Activated CD4-positive, alpha-beta T cell treated with anti-CD3 and anti-CD28 coated beads, Interleukin-2, Interleukin-4, amounts not matched to agents 100 ng/mL and 50 ng/mL, durations not matched to agents 16 hours and 8 hours (primary cell): ENCODE results near the gene POLK.
"Not testable (repeated sequence)": the region's sequence is repeated elsewhere in the genome, so short reads cannot be mapped to it uniquely, and the experiment has no call there.

Experiments used
- DNase-seq: peaks from one replicate; pipeline ENCODE4 v3.0.0-alpha.2; 2020; ENCODE audit warnings: low spot score

POLK gene

DNA sequence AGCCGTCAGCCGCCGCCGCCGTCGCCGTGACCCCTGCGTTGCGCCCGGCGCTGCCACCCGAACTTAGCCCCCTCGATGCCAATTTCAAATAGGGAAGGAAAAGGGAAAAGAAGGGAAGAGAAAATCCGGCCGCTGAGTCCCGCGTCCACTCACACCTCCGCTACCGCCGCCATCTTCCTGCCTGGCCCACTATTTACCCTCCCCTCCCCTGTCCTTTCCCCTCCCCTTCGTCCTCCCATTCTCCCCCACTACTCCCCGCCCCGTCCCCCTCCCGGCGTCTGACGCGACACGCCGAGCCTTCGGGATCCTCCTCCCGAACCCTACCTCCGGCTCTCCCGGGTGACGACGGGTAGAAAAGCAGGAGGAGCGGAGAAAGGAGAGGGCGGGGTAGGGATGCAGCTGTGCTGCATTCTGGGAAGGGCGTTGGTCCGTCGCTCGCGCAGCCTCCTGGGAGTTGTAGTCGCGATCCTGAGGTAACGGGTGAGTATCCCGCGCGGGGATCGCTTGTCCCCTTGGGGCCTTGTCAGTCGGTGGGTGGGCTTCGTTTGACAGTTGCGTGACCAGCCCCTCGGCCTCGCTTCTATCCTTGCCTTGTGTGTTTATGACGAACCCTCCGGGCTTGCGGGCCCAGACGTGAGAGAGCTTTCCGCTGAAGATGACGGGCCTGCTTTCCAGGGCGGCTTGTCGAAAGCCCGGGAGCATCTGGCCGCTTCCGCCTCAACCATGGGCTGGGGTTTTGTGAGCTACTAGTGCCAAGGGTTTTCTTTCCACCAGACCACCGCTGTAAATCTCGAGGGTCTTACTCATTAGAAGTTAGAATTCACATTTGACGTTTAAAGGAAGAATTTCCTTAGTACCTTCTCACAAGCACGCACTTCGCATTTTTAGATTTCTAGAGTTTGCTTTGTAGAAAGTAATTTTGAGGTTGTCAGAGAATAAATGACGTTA, at the start of gene POLK, which contains the start of gene CERT1:
POLK (plus strand) TSS at position 457 of the 948 bp plus-strand sequence.
CERT1 (minus strand) TSS at position 195 of the 948 bp plus-strand sequence. CDS start 422 bp downstream, outside the sequence.
- peak; percentile 99 for DNase-seq

DNA sequence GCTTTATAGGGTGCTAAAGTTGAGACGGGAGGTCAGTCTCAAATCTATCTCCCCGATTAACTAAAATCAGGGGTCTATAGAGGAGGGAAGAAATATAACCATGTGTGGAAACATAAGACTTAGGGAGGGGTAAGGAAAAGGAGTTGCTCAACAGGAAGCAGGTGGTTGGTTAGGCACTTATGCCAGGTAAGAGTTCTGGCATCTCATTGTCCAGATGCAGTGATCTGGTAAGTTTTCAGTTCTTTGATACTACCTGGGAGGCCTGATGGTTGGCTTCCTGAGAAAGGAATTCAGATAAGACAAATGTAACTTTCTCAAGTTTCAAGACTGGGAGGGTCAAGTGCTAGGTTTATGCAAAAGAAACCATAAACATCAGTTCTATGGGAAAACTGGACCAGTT, 48.0 kb upstream of the POLK start:
- no peak for DNase-seq

DNA sequence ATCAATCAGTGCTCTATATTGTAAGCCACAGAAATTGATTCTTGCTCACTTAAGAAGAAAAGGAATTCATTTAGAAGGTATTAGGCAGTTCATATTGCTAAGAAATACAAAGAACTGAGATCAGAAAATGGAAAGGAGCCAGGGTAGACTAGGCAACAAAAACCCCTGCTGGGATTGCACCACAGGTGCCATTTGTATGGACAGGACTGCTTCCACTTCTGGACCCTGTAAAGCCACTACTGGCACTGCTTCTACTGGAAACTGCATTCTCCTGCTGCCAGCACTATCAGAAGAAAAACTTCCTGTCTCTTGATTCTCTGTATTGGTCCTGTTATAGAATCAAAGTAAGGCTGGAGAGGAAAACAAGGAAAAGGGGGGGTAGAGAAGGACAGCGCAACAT, 46.2 kb upstream of the POLK start:
- no peak for DNase-seq

- no peak for DNase-seq
Observed at GRCh38 chr5:75466006-75466716, 45.5 kb upstream of the POLK start.

- DNase-seq: no peak
Observed at GRCh38 chr5:75468593-75468992, 43.1 kb upstream of the POLK start.

DNA sequence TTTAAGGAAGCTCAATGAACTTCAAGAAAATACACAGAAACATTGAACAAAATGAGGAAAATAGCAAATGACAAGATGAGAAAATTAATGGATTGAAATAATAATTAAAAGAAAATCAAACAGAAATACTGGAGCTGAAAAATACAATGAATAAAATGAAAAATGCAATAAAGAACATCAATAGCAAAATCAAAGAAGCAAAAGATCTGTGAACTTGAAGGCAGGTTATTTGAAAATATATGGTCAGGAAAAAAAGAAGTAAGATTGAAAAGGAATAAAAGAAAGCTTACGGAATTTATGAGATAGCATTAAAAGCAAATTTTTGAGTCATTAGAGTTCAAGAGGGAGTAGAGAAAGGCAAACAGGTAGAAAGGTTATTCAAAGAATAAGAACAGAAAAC, 42.7 kb upstream of the POLK start:
- no peak for DNase-seq

- no peak for DNase-seq
Observed at GRCh38 chr5:75471193-75471592, 40.5 kb upstream of the POLK start.

DNA sequence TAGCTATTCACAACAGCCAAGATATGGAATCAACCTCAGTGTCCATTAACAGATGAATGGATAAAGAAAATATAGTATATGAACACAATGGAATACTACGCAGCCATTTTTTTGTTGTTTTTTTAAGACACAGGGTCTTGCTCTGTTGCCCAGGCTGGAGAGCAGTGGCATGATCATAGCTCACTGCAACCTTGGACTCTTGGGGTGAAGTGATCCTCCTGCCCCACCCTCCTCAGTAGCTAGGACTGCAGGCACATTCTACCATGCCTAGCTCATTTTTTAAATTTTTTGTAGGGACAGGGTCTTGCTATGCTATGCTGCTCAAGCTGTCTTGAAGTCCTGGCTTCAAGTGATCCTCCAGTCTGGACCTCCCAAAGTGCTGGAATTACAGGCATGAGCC, 38.7 kb upstream of the POLK start:
- DNase-seq: no peak

GRCh38 chr5:75473463-75473862, 38.2 kb upstream of the POLK start:
- no peak for DNase-seq

DNA sequence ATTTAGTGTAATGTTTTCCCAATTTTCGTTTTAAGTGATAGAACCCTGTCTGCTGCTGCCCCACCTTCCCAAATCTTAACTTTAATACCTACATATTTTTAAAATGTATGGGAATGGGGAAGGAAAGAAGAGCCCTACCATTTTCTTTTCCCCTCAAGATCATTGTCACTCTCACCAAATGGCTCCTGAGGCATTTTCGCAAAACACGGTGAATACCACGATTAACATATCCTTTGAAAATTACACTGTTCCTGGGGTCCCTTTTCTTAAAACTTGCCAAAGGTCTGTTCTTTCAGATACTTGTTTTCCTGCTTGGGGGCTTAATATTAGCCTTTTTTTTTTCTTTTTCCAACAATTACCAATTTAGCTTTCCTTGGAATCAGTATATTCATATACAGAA, 36.3 kb upstream of the POLK start:
- no peak for DNase-seq

DNA sequence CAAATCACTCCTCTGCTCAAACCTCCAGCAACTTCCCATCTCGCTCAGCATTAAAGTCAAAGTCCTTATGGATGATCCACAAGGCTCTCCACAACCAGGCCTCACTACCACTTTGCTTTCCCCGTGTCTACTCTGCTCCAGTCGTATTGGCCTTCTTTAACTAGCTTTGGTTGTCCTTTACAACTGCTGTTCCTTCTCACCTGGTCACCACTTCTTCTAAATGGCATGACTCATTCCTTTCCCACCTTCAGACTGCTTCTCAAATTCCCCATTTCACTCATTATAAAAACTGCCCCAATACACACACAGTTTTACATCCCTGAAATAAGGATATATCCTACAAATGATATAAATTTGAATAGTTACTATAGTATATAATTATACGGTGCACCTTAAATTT, 30.7 kb upstream of the POLK start:
- DNase-seq: no peak

- no peak for DNase-seq
Observed at GRCh38 chr5:75482482-75482881, 29.2 kb upstream of the POLK start.

DNA sequence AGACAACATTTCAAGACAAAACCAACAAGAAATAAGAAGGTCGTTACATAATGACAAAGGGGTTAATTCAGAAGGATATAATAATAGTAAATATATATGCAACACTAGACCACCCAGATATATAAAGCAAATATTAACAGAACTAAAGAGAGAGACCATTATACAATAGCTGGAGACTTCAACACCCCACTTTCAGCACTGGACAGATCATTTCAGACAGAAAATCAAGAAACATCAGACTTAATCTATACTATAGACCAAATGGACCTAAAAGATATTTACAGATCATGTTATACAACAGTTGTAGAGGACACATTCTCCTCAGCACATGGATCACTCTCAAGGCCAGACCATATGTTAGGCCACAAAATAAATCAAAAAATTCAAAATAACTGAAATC, 27.1 kb upstream of the POLK start:
- DNase-seq: no peak

DNA sequence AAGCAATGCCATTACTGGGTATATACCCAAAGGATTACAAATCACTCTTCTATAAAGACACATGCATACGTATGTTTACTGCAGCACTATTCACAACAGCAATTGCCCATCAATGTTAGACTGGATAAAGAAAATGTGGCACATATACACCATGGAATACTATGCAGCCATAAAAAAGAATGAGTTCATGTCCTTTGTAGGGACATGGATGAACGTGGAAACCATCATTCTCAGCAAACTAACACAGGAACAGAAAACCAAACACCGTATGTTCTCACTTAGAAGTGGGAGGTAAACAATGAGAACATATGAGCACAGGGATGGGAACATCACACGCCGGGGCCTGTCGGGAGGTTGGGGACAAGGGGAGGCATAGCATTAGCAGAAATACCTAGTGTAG, 21.8 kb upstream of the POLK start:
- not testable (repeated sequence) for DNase-seq

DNA sequence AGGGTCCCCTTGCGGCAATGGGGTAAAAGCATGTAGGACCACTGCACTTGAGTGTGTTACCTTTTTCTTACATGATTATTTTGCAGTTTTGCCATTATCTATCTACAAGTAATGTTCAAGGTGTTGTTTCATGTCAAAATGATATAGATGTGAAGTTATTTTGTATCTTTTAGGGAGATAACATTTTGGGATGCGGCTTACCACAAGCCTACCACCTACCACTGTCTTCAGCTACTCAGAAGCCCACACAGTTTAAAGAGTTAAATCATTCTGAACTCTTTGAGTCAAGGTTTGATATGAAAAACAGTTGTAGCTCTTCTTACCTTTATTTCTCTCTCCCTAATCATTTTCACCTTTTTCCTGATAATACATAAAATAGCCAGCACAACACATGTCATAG, 20.1 kb upstream of the POLK start:
- no peak for DNase-seq

DNA sequence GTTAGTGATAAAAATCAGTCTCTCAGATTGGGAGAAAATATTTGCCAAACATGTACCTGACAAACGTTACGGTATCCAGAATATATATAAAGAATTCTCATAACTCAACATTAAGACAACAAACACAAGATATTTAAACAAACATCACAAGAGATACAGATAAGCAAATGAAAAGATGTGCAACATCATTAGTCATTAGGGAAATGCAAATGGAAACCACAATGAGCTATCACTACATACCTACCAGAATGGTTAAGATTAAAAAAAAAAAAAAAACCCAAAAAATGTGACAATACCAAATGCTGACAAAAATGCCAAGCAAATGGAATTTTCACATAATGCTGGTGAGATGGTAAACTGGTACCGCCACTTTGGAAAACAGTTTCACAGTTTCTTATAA, 15.7 kb upstream of the POLK start:
- DNase-seq: no peak

DNA sequence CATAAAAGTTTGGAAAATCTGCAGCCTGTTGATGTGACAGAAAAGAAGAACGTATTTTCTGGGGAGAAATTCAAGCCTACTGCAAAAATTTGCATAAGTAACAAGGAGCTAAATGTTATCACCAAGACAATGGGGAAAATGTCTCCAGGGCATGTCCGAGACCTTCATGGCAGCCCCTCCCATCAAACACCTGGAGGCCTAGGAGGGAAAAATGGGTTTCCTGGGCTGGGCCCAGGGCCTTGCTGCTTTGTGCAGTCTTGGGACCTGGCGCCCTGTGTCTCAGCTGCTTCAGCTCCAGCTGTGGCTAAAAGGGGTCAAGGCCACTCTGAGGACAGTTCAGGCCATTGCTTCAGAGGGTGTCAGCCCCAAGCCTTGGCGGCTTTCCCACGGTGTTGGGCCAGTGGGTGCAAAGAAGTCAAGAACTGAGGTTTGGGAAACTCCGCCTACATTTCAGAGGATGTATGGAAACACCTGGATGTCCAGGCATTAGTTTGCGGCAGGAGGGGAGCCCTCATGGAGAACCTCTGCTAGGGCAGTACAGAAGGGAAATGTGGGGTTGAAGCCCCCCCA, 13.4 kb upstream of the POLK start:
- DNase-seq: no peak

GRCh38 chr5:75498875-75499274, 12.8 kb upstream of the POLK start:
- not testable (repeated sequence) for DNase-seq

- DNase-seq: not testable (repeated sequence)
Observed at GRCh38 chr5:75505112-75505511, 6.6 kb upstream of the POLK start.

DNA sequence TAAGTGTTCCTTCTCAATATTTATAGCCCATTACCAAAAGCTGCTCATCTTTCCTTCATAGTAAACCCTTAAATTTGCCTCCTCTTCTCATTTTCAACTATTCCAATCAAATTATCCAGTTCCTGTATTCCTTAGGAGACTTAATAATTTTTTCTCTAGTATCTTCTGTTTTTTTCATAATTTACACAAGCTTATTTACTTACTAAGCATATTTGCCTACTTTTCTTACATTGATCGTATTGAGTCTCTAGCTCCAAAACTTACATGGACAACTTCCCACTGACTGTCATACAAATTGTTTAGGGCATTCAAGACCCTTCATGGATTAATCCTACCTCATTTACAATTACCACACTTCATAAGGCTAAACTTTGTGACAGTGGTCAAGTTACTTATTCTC, 3.9 kb upstream of the POLK start:
- DNase-seq: no peak

GRCh38 chr5:75509546-75509945, 2.1 kb upstream of the POLK start:
- no peak for DNase-seq

- no peak for DNase-seq
Observed at GRCh38 chr5:75509956-75510355, 1.7 kb upstream of the POLK start.

- DNase-seq: no peak
Observed at GRCh38 chr5:75510417-75510835, 1.3 kb upstream of the POLK start.
